ENCODE data around the gene TOGARAM1. TPM values are rescaled to one million over a fixed set of nuclear protein-coding genes. Genes with fewer than 3 reads are reported as not detected.

Gene TOGARAM1
- total RNA-seq, 1 donor from 2014 or later = 12.6 TPM

DNA sequence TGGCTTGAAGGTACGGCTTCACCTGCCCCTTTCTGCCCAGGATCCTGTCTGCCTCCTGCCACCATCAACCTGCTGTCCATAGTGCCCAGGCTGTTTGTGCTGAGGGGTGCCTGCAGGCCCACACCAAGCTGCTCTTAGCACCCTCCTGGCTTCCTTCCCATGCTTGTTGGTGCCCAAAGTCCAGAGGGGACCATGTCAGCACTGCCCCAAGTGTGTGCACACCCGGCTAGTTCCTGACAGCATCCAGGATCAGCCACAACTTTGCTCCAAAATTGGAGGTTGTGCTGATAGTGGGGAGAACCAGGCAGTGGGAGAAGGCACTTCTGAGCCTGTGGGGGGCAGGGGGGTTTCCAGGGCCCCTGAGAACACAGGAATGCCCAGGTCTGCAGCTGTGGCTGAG lies 77.4 kb downstream of the TOGARAM1 start:
- ATAC-seq (no peak), DNase-seq (no peak)
- intact Hi-C loops (cut with DNase I) = no loop called here
- TF ChIP-seq, protein P1, sequence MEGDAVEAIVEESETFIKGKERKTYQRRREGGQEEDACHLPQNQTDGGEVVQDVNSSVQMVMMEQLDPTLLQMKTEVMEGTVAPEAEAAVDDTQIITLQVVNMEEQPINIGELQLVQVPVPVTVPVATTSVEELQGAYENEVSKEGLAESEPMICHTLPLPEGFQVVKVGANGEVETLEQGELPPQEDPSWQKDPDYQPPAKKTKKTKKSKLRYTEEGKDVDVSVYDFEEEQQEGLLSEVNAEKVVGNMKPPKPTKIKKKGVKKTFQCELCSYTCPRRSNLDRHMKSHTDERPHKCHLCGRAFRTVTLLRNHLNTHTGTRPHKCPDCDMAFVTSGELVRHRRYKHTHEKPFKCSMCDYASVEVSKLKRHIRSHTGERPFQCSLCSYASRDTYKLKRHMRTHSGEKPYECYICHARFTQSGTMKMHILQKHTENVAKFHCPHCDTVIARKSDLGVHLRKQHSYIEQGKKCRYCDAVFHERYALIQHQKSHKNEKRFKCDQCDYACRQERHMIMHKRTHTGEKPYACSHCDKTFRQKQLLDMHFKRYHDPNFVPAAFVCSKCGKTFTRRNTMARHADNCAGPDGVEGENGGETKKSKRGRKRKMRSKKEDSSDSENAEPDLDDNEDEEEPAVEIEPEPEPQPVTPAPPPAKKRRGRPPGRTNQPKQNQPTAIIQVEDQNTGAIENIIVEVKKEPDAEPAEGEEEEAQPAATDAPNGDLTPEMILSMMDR (IDR thresholded peaks at IDR 0.05) = no peak
- Histone ChIP-seq H3K36me3 (peaks cover 28% of the 10 kb centered on the region), H3K4me3 (no peak overlapping the region), H3K9me3 (no peaks in the 10 kb centered on the region), H3K27me3 (no peaks in the 10 kb centered on the region), H3K27ac (no peak overlapping the region), H3K4me1 (no peaks in the 10 kb centered on the region)

DNA sequence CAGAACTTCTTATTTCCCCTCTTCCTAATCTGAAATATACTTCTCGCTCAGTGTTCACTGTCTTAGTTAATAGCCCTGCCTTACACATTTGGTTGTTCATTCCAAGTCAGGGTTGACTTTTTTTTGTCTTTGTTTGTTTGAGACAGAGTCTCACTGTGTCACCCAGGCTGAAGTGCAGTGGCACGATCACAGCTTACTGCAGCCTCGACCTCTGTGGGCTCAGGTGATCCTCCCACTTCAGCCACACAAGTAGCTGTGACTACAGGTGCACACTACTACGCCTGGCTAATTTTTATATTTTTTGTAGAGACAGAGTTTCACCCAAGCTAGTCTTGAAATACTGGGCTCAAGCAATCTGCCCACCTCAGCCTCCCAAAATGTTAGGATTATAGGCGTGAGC lies 79.7 kb downstream of the TOGARAM1 start:
- Histone ChIP-seq H3K4me1 (no peaks in the 10 kb centered on the region), H3K36me3 (peaks cover 33% of the 10 kb centered on the region), H3K27ac (no peak overlapping the region), H3K4me3 (no peak overlapping the region), H3K27me3 (no peaks in the 10 kb centered on the region), H3K9me3 (no peaks in the 10 kb centered on the region)
- intact Hi-C loops (cut with DNase I) = no loop called here
- no peak for ATAC-seq
- TF ChIP-seq, protein P1 (IDR thresholded peaks at IDR 0.05) = no peak
- no peak for DNase-seq

DNA sequence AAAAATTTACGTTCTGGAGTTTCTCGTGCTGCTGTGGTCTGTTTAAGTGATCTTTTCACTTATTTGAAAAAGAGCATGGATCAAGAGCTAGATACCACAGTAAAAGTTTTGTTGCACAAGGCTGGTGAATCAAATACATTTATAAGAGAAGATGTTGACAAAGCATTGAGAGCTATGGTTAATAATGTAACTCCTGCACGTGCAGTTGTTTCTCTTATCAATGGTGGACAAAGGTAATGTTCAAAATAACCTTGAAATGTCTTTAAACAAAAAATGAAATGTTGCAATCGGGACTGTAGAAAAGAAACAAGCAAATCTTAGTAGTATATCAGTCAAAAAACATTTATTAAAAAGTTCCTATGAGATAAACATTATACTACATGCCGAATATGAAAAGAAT lies 82.6 kb downstream of the TOGARAM1 start:
- H3K27me3 ChIP-seq = no peaks in the 10 kb centered on the region
- no peaks in the 10 kb centered on the region for H3K9me3 ChIP-seq
- H3K36me3 ChIP-seq = peaks cover 30% of the 10 kb centered on the region
- no peaks in the 10 kb centered on the region for H3K4me1 ChIP-seq
- TF ChIP-seq, protein P1 (IDR thresholded peaks at IDR 0.05) = no peak
- no peak overlapping the region for H3K4me3 ChIP-seq
- no peak overlapping the region for H3K27ac ChIP-seq
- ATAC-seq (no peak), DNase-seq (no peak)
- intact Hi-C loops (cut with DNase I) = no loop called here

DNA sequence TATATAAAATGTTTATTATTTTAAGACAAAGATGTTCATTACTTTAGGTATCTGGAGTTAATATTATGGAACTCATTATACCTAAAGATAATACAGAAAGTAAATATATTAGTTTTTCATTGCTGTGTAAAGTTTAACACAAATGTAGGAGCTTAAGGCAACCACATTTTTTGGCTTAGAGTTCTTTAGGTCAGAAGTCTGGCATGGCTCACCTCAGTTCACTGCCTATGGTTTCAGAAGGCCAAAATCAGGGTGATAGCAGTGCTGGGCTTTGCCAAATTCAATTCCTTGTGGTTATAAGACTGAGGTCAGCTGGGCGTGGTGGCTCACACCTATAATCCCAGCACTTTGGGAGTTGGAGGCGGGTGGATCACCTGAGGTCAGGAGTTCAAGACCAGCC lies 86.4 kb downstream of the TOGARAM1 start:
- Histone ChIP-seq H3K4me3 (no peak overlapping the region), H3K4me1 (no peaks in the 10 kb centered on the region), H3K27ac (no peak overlapping the region), H3K9me3 (no peaks in the 10 kb centered on the region), H3K36me3 (peaks cover 40% of the 10 kb centered on the region), H3K27me3 (no peaks in the 10 kb centered on the region)
- intact Hi-C loops (cut with DNase I) = no loop called here
- TF ChIP-seq, protein P1 (IDR thresholded peaks at IDR 0.05) = no peak
- DNase-seq = no peak
- no peak for ATAC-seq

DNA sequence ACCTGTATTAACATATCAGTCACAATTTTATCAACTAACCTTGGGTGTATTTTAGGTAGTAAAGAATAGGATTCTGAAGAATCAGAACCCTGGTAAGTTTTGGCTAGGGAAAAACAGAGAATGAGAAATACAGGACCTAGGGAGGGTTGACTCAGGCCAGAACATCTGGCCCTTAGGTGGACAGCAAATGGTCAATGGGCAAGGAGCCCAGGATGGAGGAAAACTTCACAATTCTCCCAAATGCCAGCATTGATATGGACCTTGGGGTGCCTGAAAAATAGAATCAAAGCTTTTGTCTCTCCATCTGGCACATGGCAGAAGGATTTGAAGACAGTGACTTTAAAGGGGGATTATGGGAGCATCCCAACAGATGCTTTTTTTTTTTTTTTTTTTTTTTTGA lies 89.2 kb downstream of the TOGARAM1 start:
- Histone ChIP-seq H3K36me3 (peaks cover 48% of the 10 kb centered on the region), H3K4me3 (no peak overlapping the region), H3K9me3 (no peaks in the 10 kb centered on the region), H3K27me3 (no peaks in the 10 kb centered on the region), H3K27ac (no peak overlapping the region), H3K4me1 (no peaks in the 10 kb centered on the region)
- TF ChIP-seq, protein P1 (IDR thresholded peaks at IDR 0.05) = no peak
- intact Hi-C loops (cut with DNase I) = no loop called here
- DNase-seq = no peak
- ATAC-seq = no peak

DNA sequence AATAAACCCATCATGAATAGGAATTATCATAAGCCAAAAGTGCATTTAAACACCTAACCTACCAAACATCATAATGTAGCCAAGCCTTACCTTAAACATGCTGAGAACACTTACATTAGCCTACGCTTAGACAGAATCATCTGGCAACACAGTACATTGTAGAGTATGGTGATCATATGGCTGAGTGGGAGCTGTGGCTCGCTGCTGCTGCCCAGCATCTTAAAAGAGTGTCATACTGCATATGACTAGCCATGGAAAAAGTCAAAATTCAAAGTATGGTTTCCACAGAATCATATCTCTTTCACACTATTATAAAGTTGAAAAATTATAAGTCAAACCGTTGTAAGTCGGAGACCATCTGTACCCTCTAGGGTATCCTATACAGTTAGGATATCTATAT lies 89.9 kb downstream of the TOGARAM1 start:
- Histone ChIP-seq H3K4me3 (no peak overlapping the region), H3K27me3 (no peaks in the 10 kb centered on the region), H3K9me3 (no peaks in the 10 kb centered on the region), H3K36me3 (peaks cover 40% of the 10 kb centered on the region), H3K27ac (no peak overlapping the region), H3K4me1 (no peaks in the 10 kb centered on the region)
- intact Hi-C loops (cut with DNase I) = no loop called here
- ATAC-seq (no peak), DNase-seq (no peak)
- TF ChIP-seq, protein P1 (IDR thresholded peaks at IDR 0.05) = no peak

All from upper lobe of right lung (tissue), 1 donor.